HG03432 (cell line): ENCODE measurements around the gene RAPGEF4.
"Not testable (repeated sequence)": the region's sequence is repeated elsewhere in the genome, so short reads cannot be mapped to it uniquely, and the experiment has no call there.

Source experiments
- ATAC-seq: cut with Tn5 transposase; IDR thresholded peaks from one replicate; pipeline ENCODE4 v1.9.1; 2021; ENCODE audit warnings: mild to moderate bottlenecking, moderate library complexity; ENCODE audit not compliant: unreplicated experiment

Gene RAPGEF4

GRCh38 chr2:173087214-173087581 is 351.6 kb downstream of the RAPGEF4 start:
- ATAC-seq, result no peak

GRCh38 chr2:173087793-173088496 is 352.3 kb downstream of the RAPGEF4 start:
- no peak for ATAC-seq

GRCh38 chr2:173090276-173090877 is 354.7 kb downstream of the RAPGEF4 start:
- no peak for ATAC-seq

- no peak for ATAC-seq
Observed at GRCh38 chr2:173090973-173091660, 355.5 kb downstream of the RAPGEF4 start.

GRCh38 chr2:173091910-173092309 is 356.3 kb downstream of the RAPGEF4 start:
- no peak for ATAC-seq

- ATAC-seq, result no peak
Observed at GRCh38 chr2:173092844-173093402, 357.3 kb downstream of the RAPGEF4 start.

GRCh38 chr2:173093617-173094016 is 358.0 kb downstream of the RAPGEF4 start:
- ATAC-seq, result not testable (repeated sequence)

- no peak for ATAC-seq
Observed at GRCh38 chr2:173094731-173095130, 359.1 kb downstream of the RAPGEF4 start.

- no peak for ATAC-seq
Observed at GRCh38 chr2:173095356-173095755, 359.7 kb downstream of the RAPGEF4 start.

GRCh38 chr2:173099271-173099670 is 363.6 kb downstream of the RAPGEF4 start:
- no peak for ATAC-seq

GRCh38 chr2:173099804-173100203 is 364.2 kb downstream of the RAPGEF4 start:
- no peak for ATAC-seq

- peak; percentile 87 for ATAC-seq
Observed at GRCh38 chr2:173101687-173102086, 366.0 kb downstream of the RAPGEF4 start.
